Stimulated activated CD4-positive, alpha-beta T cell treated with anti-CD3 and anti-CD28 coated beads, Interleukin-1b, Interleukin-23, amount 100 ng/mL, for 4 hours (primary cell): Measurements from ENCODE around the gene RAB9A.

Experiments
- DNase-seq, 2 donors: peaks; one replicate each; pipeline ENCODE4 v3.0.0-alpha.2; 2020; ENCODE audit warnings: low read depth in 2 of 2

RAB9A gene

GRCh38 chrX:13747836-13748235 is 58.9 kb downstream of the RAB9A start:
- no peak for DNase-seq

GRCh38 chrX:13748486-13748885 is 59.6 kb downstream of the RAB9A start:
- no peak for DNase-seq

DNA sequence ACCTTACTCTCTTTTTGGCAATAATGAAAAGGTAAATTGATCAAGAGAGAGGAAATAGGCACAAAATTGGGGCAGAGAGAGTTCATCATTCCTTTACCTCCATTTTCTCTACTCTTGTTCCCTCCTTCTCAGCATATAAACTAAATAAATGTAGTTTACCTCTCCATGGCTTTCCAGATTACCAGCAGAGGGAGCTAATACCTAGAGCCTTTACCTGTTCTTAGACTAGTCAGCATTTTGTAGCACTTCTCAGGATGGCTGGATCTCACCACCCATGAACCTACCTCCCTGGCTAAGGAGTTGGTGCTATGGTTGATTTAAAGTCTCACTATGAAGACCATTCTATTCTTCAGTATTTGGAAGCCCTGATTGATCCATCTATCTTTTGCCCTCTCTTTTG is 61.3 kb downstream of the RAB9A start:
- DNase-seq = peak in 1 of 2 donors; percentile 15

DNA sequence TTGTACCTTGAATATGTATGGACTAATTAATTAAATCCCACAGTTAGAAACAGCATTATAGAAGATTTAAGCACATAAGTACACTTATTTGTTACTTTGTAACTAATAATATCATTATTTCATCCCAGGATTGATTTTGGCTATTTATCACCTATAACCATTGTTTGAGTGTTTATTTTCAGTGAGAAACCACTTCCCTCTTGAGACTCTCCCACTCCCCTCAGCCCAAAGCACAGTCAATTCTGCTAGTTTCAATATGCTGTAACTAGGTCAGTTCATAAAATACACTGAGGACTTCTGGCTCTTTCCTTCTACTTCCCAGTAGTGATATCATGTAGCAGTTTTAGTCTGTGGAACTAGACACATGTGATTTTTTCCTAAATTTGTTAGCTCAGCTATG is 61.9 kb downstream of the RAB9A start:
- DNase-seq = no peak

DNA sequence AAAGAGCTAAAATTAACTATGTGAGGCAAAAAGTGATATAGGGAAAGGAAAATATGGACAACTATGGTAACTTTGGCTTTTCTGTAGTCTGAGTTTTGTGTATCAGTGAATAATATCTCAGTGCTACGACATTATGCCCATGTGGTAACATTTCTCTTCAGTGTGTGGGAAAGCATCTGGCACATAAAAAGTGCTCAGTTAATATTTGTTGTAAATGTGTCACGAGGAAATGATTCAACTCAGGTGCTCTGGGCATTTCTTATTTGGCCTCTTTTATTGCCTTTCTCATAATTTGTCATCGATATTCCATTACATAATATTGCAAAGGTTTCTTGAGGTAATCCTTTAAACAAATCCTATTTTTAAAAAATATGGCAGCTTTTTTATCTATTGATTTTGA is 63.2 kb downstream of the RAB9A start:
- DNase-seq = no peak

DNA sequence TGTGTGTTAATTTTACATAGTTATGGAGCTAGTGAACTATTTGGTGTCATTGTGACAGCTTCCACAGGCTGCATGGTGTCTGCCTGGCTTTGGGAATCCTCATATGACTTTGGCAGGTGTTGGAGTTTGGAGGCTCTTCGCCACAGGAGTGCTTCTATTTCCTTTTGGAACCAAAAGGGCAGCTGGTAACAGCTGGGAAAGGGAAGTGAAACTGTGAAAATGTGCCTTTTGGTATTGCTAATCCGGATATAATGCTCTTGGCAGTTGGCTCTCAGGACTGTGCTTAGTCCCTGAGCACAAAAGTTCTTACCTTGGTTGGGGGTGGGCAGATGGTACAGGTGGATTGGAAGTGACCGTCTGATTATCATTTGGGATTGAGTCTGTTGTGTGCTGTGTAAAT is 63.7 kb downstream of the RAB9A start:
- no peak for DNase-seq

GRCh38 chrX:13754765-13755164 is 65.8 kb downstream of the RAB9A start:
- no peak for DNase-seq

DNA sequence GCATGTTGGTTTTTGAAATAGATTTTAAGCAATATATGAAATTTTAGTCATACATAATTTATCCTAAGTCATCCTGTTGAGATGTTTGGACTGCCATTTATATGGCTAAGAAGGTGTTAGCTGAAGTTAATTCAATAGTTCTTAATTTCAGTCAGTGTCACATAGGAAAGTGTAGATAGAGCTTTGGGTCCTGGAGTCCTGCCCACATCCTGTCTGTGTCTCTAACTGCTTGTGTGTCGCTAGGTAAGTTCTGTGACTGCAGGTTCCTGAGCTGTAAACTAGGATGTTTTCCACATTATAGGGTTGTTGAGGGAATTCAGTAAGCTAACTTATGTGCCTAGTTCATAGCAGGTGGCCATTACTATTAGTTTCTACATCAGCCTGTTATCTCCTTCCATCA is 66.3 kb downstream of the RAB9A start:
- DNase-seq = no peak

DNA sequence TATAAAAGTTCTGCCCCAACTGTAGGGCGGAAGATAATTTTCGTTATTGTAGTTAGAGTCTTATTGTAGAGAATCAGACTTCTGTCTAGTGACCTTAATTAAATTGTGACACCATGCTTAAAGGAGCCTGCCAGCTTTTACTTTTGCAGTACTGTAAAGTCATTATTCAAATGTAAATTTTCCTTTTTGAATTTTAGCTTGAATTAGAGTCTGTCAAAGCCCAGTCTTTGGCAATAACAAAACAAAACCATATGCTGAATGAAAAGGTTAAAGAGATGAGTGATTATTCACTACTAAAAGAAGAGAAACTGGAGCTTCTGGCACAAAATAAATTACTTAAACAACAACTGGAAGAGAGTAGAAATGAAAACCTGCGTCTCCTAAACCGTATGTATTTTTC is 67.5 kb downstream of the RAB9A start:
- DNase-seq = no peak

DNA sequence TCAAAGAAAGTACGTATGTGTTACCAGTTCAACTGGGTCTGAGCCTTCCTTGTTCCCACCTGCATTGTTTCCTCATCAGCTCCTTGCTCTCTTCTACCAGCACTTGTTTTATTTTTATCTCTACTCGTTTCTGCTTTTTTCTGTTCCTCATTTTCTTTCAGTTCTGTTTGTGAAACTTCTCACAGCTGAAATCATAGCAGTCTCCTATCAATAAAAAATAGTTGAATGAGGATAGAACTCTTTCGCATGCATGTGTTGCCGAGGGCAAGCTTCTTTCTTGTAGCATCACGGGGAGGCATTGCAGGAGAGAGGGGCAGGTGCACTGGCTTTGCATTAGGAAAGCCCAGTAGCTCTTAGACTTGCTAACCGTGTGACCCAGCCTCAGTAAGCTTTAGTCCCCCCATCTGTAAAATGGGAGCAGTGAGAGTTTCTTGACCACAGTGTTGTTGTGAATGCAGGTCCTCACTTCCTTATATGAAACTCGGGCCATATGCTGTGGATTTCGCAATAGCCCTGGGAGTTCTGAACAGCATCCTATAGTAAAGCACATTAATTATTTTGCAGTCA is 70.3 kb downstream of the RAB9A start:
- no peak for DNase-seq
